SK-MEL-5 (cell line): ENCODE results near the gene STK32B. TPM values are rescaled to one million over a fixed set of nuclear protein-coding genes. Genes with fewer than 3 reads are reported as not detected.
"Not testable (repeated sequence)": the region's sequence is repeated elsewhere in the genome, so short reads cannot be mapped to it uniquely, and the experiment has no call there.

Source experiments
- DNase-seq: peaks from one replicate; pipeline ENCODE4 v3.0.0-alpha.2; 2016; ENCODE audit warnings: low read depth, low spot score
- in situ Hi-C: cut with HindIII; loops from 2 replicates; pipeline ENCODE4 v1.10.0; 2016; ENCODE audit warnings: low sequenced_read_pairs, high pct_unique_total_duplicates, low pct_unique_long_range_greater_than_20kb
- total RNA-seq: library from RNA; depleted of rRNA; stranded (reverse); fragments of >200 nt; shearing (Covaris generic); gene quantifications from 2 replicates; pipeline ENCODE4 v1.2.3, GENCODE V29; 2014

The STK32B gene
- total RNA-seq, 1 experiment from 2014 or later = 3.1 TPM

GRCh38 chr4:5050520-5051277 is 581 bp upstream of the STK32B start:
- in situ Hi-C loops = no loop called here

GRCh38 chr4:5052204-5052702 is 973 bp downstream of the STK32B start:
- in situ Hi-C loops = no loop called here

More at GRCh38 chr4:5050520-5051277, 581 bp upstream of the STK32B start:
- DNase-seq = peak; percentile 79

GRCh38 chr4:5052726-5053425 is 1.6 kb downstream of the STK32B start:
- in situ Hi-C loops = no loop called here
- DNase-seq = no peak

More at GRCh38 chr4:5052204-5052702, 973 bp downstream of the STK32B start:
- no peak for DNase-seq

- in situ Hi-C loops = no loop called here
- no peak for DNase-seq
Observed at GRCh38 chr4:5054532-5054931, 3.3 kb downstream of the STK32B start.

GRCh38 chr4:5055411-5055810 is 4.1 kb downstream of the STK32B start:
- DNase-seq = no peak
- in situ Hi-C loops = no loop called here

GRCh38 chr4:5066101-5066500 is 14.8 kb downstream of the STK32B start:
- DNase-seq = no peak
- in situ Hi-C loops = no loop called here

GRCh38 chr4:5066968-5067367 is 15.7 kb downstream of the STK32B start:
- DNase-seq, in situ Hi-C loops: not testable (repeated sequence)

- in situ Hi-C loops = no loop called here
Observed at GRCh38 chr4:5067908-5068307, 16.6 kb downstream of the STK32B start.

GRCh38 chr4:5069901-5070300 is 18.6 kb downstream of the STK32B start:
- no peak for DNase-seq
- in situ Hi-C loops = no loop called here

More at GRCh38 chr4:5067908-5068307, 16.6 kb downstream of the STK32B start:
- DNase-seq = no peak

- in situ Hi-C loops = no loop called here
- DNase-seq = no peak
Observed at GRCh38 chr4:5072948-5073347, 21.7 kb downstream of the STK32B start.

- in situ Hi-C loops = no loop called here
- DNase-seq = no peak
Observed at GRCh38 chr4:5078009-5078408, 26.7 kb downstream of the STK32B start.

- no peak for DNase-seq
- in situ Hi-C loops = no loop called here
Observed at GRCh38 chr4:5079581-5079980, 28.3 kb downstream of the STK32B start.

- DNase-seq = no peak
- in situ Hi-C loops = no loop called here
Observed at GRCh38 chr4:5081441-5081999, 30.2 kb downstream of the STK32B start.

- no peak for DNase-seq
- in situ Hi-C loops = no loop called here
Observed at GRCh38 chr4:5082376-5082775, 31.1 kb downstream of the STK32B start.

- no peak for DNase-seq
- in situ Hi-C loops = no loop called here
Observed at GRCh38 chr4:5084911-5085475, 33.7 kb downstream of the STK32B start.

- in situ Hi-C loops = no loop called here
- no peak for DNase-seq
Observed at GRCh38 chr4:5086535-5086934, 35.3 kb downstream of the STK32B start.

GRCh38 chr4:5096261-5096660 is 45.0 kb downstream of the STK32B start:
- no peak for DNase-seq

GRCh38 chr4:5098176-5098575 is 46.9 kb downstream of the STK32B start:
- no peak for DNase-seq
- in situ Hi-C loops = no loop called here

More at GRCh38 chr4:5096261-5096660, 45.0 kb downstream of the STK32B start:
- in situ Hi-C loops = no loop called here
